Measurements from ENCODE around the gene PRSS2. TPM values are rescaled to one million over a fixed set of nuclear protein-coding genes. Genes with fewer than 3 reads are reported as not detected.
"Not testable (repeated sequence)": the region's sequence is repeated elsewhere in the genome, so short reads cannot be mapped to it uniquely, and the experiment has no call there.

PRSS2 gene
- total RNA-seq, 1 donor from 2014 or later = not detected

GRCh38 chr7:142767451-142767850 is 3.3 kb upstream of the PRSS2 start:
- H3K9ac ChIP-seq (ENCODE audit: low read length) = no peak overlapping the region
- no peak overlapping the region for H3K4me3 ChIP-seq (ENCODE audit: insufficient read depth, low read depth, low read length)
- Mint-ChIP-seq H3K4me3 (ENCODE audit: unreplicated experiment) (no peak overlapping the region), H3K27me3 (ENCODE audit: low read depth, unreplicated experiment) (peaks cover 53% of the 10 kb centered on the region), H3K9me3 (ENCODE audit: unreplicated experiment) (no peaks in the 10 kb centered on the region), H3K36me3 (ENCODE audit: low read depth, unreplicated experiment) (peaks cover 5% of the 10 kb centered on the region), H3K27ac (ENCODE audit: unreplicated experiment) (no peak overlapping the region), H3K4me1 (ENCODE audit: low read depth, unreplicated experiment) (no peaks in the 10 kb centered on the region)
- peaks cover 28% of the 10 kb centered on the region for H3K27me3 ChIP-seq (ENCODE audit: insufficient read depth, low read length)
- H3K79me2 ChIP-seq (ENCODE audit: insufficient read depth, low read length) = no peaks in the 10 kb centered on the region
- TF ChIP-seq CTCF (IDR thresholded peaks at IDR 0.05; ENCODE audit: insufficient read depth, low read depth, low read length) (no peak), EZH2 (IDR thresholded peaks at IDR 0.05; ENCODE audit: insufficient read depth, low read length) (no peak)
- no peaks in the 10 kb centered on the region for H3K9me3 ChIP-seq (ENCODE audit: insufficient read depth, low read depth, low read length)
- H3K4me2 ChIP-seq (ENCODE audit: low read length) = no peak overlapping the region
- H4K20me1 ChIP-seq (ENCODE audit: insufficient read depth, low read length) = no peaks in the 10 kb centered on the region
- DNase-seq (ENCODE audit: low read depth) (no peak), FAIRE-seq (no peak)
- H3K27ac ChIP-seq (ENCODE audit: low read depth, low read length) = no peak overlapping the region
- no peaks in the 10 kb centered on the region for H3K36me3 ChIP-seq (ENCODE audit: insufficient read depth, low read length)
- no peaks in the 10 kb centered on the region for H3K4me1 ChIP-seq (ENCODE audit: insufficient read depth, low read length)
- H2AFZ ChIP-seq (ENCODE audit: low read depth, low read length) = no peak overlapping the region

- no peaks in the 10 kb centered on the region for H3K36me3 ChIP-seq (ENCODE audit: insufficient read depth, low read length)
- no peaks in the 10 kb centered on the region for H3K79me2 ChIP-seq (ENCODE audit: insufficient read depth, low read length)
- H3K4me3 Mint-ChIP-seq (ENCODE audit: unreplicated experiment) = no peak overlapping the region
- no peaks in the 10 kb centered on the region for H3K4me1 Mint-ChIP-seq (ENCODE audit: low read depth, unreplicated experiment)
- no peak overlapping the region for H3K4me2 ChIP-seq (ENCODE audit: low read length)
- H3K4me3 ChIP-seq (ENCODE audit: insufficient read depth, low read depth, low read length) = no peak overlapping the region
- no peaks in the 10 kb centered on the region for H3K9me3 ChIP-seq (ENCODE audit: insufficient read depth, low read depth, low read length)
- H3K27me3 ChIP-seq (ENCODE audit: insufficient read depth, low read length) = peaks cover 30% of the 10 kb centered on the region
- TF ChIP-seq EZH2 (IDR thresholded peaks at IDR 0.05; ENCODE audit: insufficient read depth, low read length) = no peak
- TF ChIP-seq CTCF (IDR thresholded peaks at IDR 0.05; ENCODE audit: insufficient read depth, low read depth, low read length) = no peak
- no peaks in the 10 kb centered on the region for H4K20me1 ChIP-seq (ENCODE audit: insufficient read depth, low read length)
- DNase-seq (ENCODE audit: low read depth) (no peak), FAIRE-seq (no peak)
- H3K36me3 Mint-ChIP-seq (ENCODE audit: low read depth, unreplicated experiment) = peaks cover under 1% of the 10 kb centered on the region
- H3K27me3 Mint-ChIP-seq (ENCODE audit: low read depth, unreplicated experiment) = peaks cover 49% of the 10 kb centered on the region
- no peak overlapping the region for H3K27ac ChIP-seq (ENCODE audit: low read depth, low read length)
- H3K4me1 ChIP-seq (ENCODE audit: insufficient read depth, low read length) = no peaks in the 10 kb centered on the region
- no peak overlapping the region for H2AFZ ChIP-seq (ENCODE audit: low read depth, low read length)
- H3K9me3 Mint-ChIP-seq (ENCODE audit: unreplicated experiment) = no peaks in the 10 kb centered on the region
- no peak overlapping the region for H3K9ac ChIP-seq (ENCODE audit: low read length)
- H3K27ac Mint-ChIP-seq (ENCODE audit: unreplicated experiment) = no peak overlapping the region
Observed at GRCh38 chr7:142767861-142768260, 2.9 kb upstream of the PRSS2 start.

GRCh38 chr7:142768885-142769284 is 1.9 kb upstream of the PRSS2 start:
- not testable (repeated sequence) for H4K20me1 ChIP-seq (ENCODE audit: insufficient read depth, low read length); H3K4me1 ChIP-seq (ENCODE audit: insufficient read depth, low read length); H3K9me3 Mint-ChIP-seq (ENCODE audit: unreplicated experiment); H2AFZ ChIP-seq (ENCODE audit: low read depth, low read length); H3K36me3 Mint-ChIP-seq (ENCODE audit: low read depth, unreplicated experiment); H3K27ac Mint-ChIP-seq (ENCODE audit: unreplicated experiment); H3K79me2 ChIP-seq (ENCODE audit: insufficient read depth, low read length); H3K27ac ChIP-seq (ENCODE audit: low read depth, low read length); H3K4me2 ChIP-seq (ENCODE audit: low read length); DNase-seq (ENCODE audit: low read depth); H3K4me3 ChIP-seq (ENCODE audit: insufficient read depth, low read depth, low read length); H3K9ac ChIP-seq (ENCODE audit: low read length); H3K36me3 ChIP-seq (ENCODE audit: insufficient read depth, low read length); H3K4me3 Mint-ChIP-seq (ENCODE audit: unreplicated experiment); H3K9me3 ChIP-seq (ENCODE audit: insufficient read depth, low read depth, low read length); FAIRE-seq; H3K4me1 Mint-ChIP-seq (ENCODE audit: low read depth, unreplicated experiment)
- H3K27me3 ChIP-seq (ENCODE audit: insufficient read depth, low read length) = peaks cover 30% of the 10 kb centered on the region
- H3K27me3 Mint-ChIP-seq (ENCODE audit: low read depth, unreplicated experiment) = peaks cover 54% of the 10 kb centered on the region

All from astrocyte (in vitro differentiated cells and primary cell).